Measurements from ENCODE around the gene RBMS3. TPM values are rescaled to one million over a fixed set of nuclear protein-coding genes. Genes with fewer than 3 reads are reported as not detected.

Gene RBMS3
- total and polyA plus RNA-seq, 2 of the 13 experiments (the other 11 are each of a cell fraction or from before 2014, with no cell fraction given): not detected

- no peak for DNase-seq (ENCODE audit: low spot score)
- Histone ChIP-seq H3K4me1 (ENCODE audit: insufficient read depth, low read length) (no peaks in the 10 kb centered on the region), H4K20me1 (ENCODE audit: insufficient read depth, low read length) (no peaks in the 10 kb centered on the region), H3K9ac (ENCODE audit: insufficient read depth, low read depth, low read length) (no peak overlapping the region), H3K27me3 (ENCODE audit: control insufficient read depth in 1 of 2, insufficient read depth in 2 of 2, low read length in 2 of 2) (no peaks in the 10 kb centered on the region), H3K4me2 (ENCODE audit: low read depth, low read length) (no peak overlapping the region), H2AFZ (ENCODE audit: low read length) (no peak overlapping the region), H3K4me3 (replicated peaks in 1 of 3; ENCODE audit: insufficient read depth in 1 of 3, low read depth in 2 of 3, low read length in 3 of 3) (no peak overlapping the region), H3K36me3 (replicated peaks in 1 of 2; ENCODE audit: control insufficient read depth in 1 of 2, insufficient read depth in 2 of 2, low read length in 2 of 2) (no peaks in the 10 kb centered on the region), H3K9me3 (ENCODE audit: low read length) (no peaks in the 10 kb centered on the region), H3K27ac (ENCODE audit: extremely low read length, insufficient read depth, low read length) (no peak overlapping the region), H3K79me2 (ENCODE audit: insufficient read depth, low read length) (no peaks in the 10 kb centered on the region)
- in situ Hi-C loops (cut with HindIII; ENCODE audit: extremely low pct_ligation_motif_present, low pct_unique_long_range_greater_than_20kb) (no loop called here), intact Hi-C loops (cut with micrococcal nuclease; ENCODE audit: unreplicated experiment) (no loop called here)
- POLR2A ChIA-PET: no interaction called here
- no TSS peak for BruUV-seq (replicated peaks)
- WGBS (ENCODE audit: low lambda C conversion rate): 41% methylated on average over 1 of the region's 1 CpG
- CTCF ChIA-PET (ENCODE audit: low intra/inter-chr PET ratio, low total read pairs): no interaction called here
- FAIRE-seq: no peak
- no peak for ATAC-seq
- TF ChIP-seq UBTF (CRISPR knock-in tag; IDR thresholded peaks at IDR 0.05): no peak
- TF ChIP-seq GABPB1 (CRISPR knock-in tag; IDR thresholded peaks at IDR 0.05): no peak
- no peak for TF ChIP-seq AGO2 (optimal IDR thresholded peaks at IDR 0.05; ENCODE audit: low read depth, low read length)
- no peak for TF ChIP-seq ZNF431 (CRISPR knock-in tag; IDR thresholded peaks at IDR 0.05; ENCODE audit: borderline replicate concordance, low read depth)
- no peak for TF ChIP-seq ZNF75D (CRISPR knock-in tag; IDR thresholded peaks at IDR 0.05; ENCODE audit: borderline replicate concordance)
- no peak for TF ChIP-seq ZBTB40 (IDR thresholded peaks at IDR 0.05)
- TF ChIP-seq ZBTB40 (CRISPR knock-in tag; IDR thresholded peaks at IDR 0.05): no peak
- TF ChIP-seq USF2 (IDR thresholded peaks at IDR 0.05; ENCODE audit: low read depth, low read length): no peak
- no peak for TF ChIP-seq USF2 (CRISPR knock-in tag; IDR thresholded peaks at IDR 0.05; ENCODE audit: borderline replicate concordance)
Observed at GRCh38 chr3:29544701-29545363, 264.0 kb downstream of the RBMS3 start.
